Mesendoderm (in vitro differentiated cells): ENCODE measurements around the gene SHISA5.
"Not testable (repeated sequence)": the region's sequence is repeated elsewhere in the genome, so short reads cannot be mapped to it uniquely, and the experiment has no call there.

Experiments
- DNase-seq: peaks from one replicate; pipeline ENCODE4 v3.0.0; 2013
- H2AK5ac ChIP-seq: 2 replicates; pipeline ENCODE4 v1.6.1; 2013; ENCODE audit warnings: low read length, inconsistent platforms
- H2BK120ac ChIP-seq: 2 replicates; pipeline ENCODE4 v1.6.1; 2013; ENCODE audit warnings: low read depth, mild to moderate bottlenecking, low read length, moderate library complexity, mixed read lengths
- H2BK15ac ChIP-seq: replicated peaks from 2 replicates; pipeline ENCODE4 v1.6.1; 2013; ENCODE audit warnings: low read depth, mild to moderate bottlenecking, moderate library complexity
- H2BK5ac ChIP-seq: 2 replicates; pipeline ENCODE4 v1.6.1; 2013; ENCODE audit warnings: low read length, inconsistent platforms
- H3K18ac ChIP-seq: 2 replicates; pipeline ENCODE4 v1.6.1; 2013; ENCODE audit warnings: mild to moderate bottlenecking, low read length, mixed read lengths
- H3K23ac ChIP-seq: one replicate; pipeline ENCODE4 v1.6.1; 2013; ENCODE audit warnings: low read length
- H3K27ac ChIP-seq: 2 replicates; pipeline ENCODE4 v1.5.1; 2013; ENCODE audit warnings: low read depth, mild to moderate bottlenecking, inconsistent platforms, low read length, moderate library complexity
- H3K27me3 ChIP-seq: 2 replicates; pipeline ENCODE4 v1.6.1; 2013; ENCODE audit warnings: low read length, control low read depth, mild to moderate bottlenecking, inconsistent platforms; ENCODE audit not compliant: insufficient read depth, poor library complexity
- H3K36me3 ChIP-seq: 2 replicates; pipeline ENCODE4 v1.6.1; 2013; ENCODE audit warnings: low read length, inconsistent platforms; ENCODE audit not compliant: control insufficient read depth, insufficient read depth
- H3K4ac ChIP-seq: one replicate; pipeline ENCODE4 v1.6.1; 2013; ENCODE audit warnings: low read depth, mild to moderate bottlenecking, low read length, moderate library complexity
- H3K4me1 ChIP-seq: 2 replicates; pipeline ENCODE4 v1.6.1; 2013; ENCODE audit warnings: low read depth, low read length, inconsistent platforms; ENCODE audit not compliant: control insufficient read depth
- H3K4me2 ChIP-seq: 2 replicates; pipeline ENCODE4 v1.6.1; 2013; ENCODE audit warnings: low read length
- H3K4me3 ChIP-seq: 2 replicates; pipeline ENCODE4 v1.5.1; 2013; ENCODE audit warnings: mild to moderate bottlenecking, low read length
- H3K56ac ChIP-seq: one replicate; pipeline ENCODE4 v1.6.1; 2013; ENCODE audit warnings: low read length
- H3K79me1 ChIP-seq: 2 replicates; pipeline ENCODE4 v1.6.1; 2013; ENCODE audit warnings: low read length, inconsistent platforms
- H3K79me2 ChIP-seq: 2 replicates; pipeline ENCODE4 v1.6.1; 2013; ENCODE audit warnings: mild to moderate bottlenecking, low read length; ENCODE audit not compliant: control insufficient read depth, insufficient read depth
- H3K9ac ChIP-seq: 2 replicates; pipeline ENCODE4 v1.6.1; 2013; ENCODE audit warnings: low read length, inconsistent platforms
- H4K5ac ChIP-seq: one replicate; pipeline ENCODE4 v1.6.1; 2013; ENCODE audit warnings: low read length
- H4K8ac ChIP-seq: one replicate; pipeline ENCODE4 v1.6.1; 2013; ENCODE audit warnings: low read depth, mild to moderate bottlenecking, control low read depth, low read length, moderate library complexity
- WGBS: extraction: QIAGEN DNeasy Blood & Tissue Kit; methylation state at CpG from one replicate; pipeline ENCODE4 v1.1.7; 2013; ENCODE audit warnings: low lambda C conversion rate, missing lambda C conversion rate; ENCODE audit not compliant: insufficient coverage; ENCODE audit errors: extremely low coverage; 5-methylcytosine and 5-hydroxymethylcytosine counted together

SHISA5 gene

DNA sequence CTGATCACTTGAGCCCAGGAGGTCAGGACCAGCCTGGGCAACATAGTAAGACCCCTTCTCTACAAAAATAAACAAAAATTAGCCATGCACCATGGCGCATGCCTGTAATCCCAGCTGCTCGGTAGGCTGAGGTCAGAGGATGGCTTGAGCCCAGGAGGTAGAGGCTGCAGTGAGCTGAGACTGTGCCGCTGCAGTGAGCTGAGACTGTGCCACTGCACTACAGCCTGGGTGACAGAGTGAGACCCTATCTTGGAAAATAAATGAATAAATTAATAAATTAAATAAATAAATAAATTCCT lies 10.8 kb downstream of the SHISA5 start:
- Histone ChIP-seq H3K79me1 (no peaks in the 10 kb centered on the region), H4K8ac (no peak overlapping the region), H3K4ac (no peak overlapping the region), H3K9ac (no peak overlapping the region), H3K4me2 (no peak overlapping the region), H3K4me1 (no peaks in the 10 kb centered on the region), H2BK5ac (no peak overlapping the region), H2AK5ac (no peak overlapping the region), H3K27me3 (no peaks in the 10 kb centered on the region), H3K18ac (no peak overlapping the region), H3K27ac (no peak overlapping the region), H3K79me2 (no peaks in the 10 kb centered on the region), H3K36me3 (peaks cover 2% of the 10 kb centered on the region), H2BK15ac (no peak overlapping the region), H4K5ac (no peak overlapping the region), H3K56ac (no peak overlapping the region), H2BK120ac (no peak overlapping the region), H3K4me3 (no peak overlapping the region), H3K23ac (no peak overlapping the region)
- DNase-seq: no peak
- no CpG with 5 or more reads among the region's 3 CpGs for WGBS

DNA sequence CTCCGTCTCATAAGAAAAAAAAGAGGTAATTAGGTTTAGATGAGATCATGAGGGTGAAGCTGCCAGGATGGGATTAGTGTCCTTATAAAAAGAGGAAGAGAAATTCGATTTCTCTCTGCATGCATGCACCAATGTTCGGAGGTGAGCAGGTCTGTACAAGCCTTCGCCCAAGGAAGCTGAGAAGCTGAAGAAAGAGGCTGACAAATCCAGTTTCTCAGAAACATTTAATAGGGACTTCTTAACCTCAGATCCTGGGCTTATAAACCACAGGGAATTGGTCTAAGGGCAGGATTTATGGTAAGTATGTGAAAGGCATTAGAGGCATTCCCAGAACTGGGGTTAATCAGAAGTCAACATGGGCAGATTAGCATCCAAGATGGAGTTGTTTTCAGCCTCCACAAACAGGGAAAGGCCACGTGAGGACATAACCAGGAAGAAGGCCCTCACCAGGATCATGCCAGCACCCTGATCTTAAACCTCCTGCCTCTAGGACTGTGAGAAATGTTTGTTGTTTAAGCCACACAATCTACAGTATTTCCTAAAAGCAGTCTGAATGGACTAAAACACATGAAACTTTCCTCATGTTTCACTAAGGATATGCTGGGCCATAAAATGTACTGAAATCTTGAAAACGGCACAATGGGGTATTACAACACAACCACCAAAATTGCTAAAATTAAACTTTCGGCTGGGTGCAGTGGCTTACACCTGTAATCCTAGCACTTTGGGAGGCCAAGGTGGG lies 11.3 kb downstream of the SHISA5 start:
- Histone ChIP-seq H3K4me2 (no peak overlapping the region), H3K27ac (no peak overlapping the region), H4K5ac (no peak overlapping the region), H3K23ac (peak overlapping the region; percentile 45), H4K8ac (no peak overlapping the region), H3K18ac (no peak overlapping the region), H3K79me1 (no peaks in the 10 kb centered on the region), H2BK15ac (no peak overlapping the region), H2BK5ac (no peak overlapping the region), H3K79me2 (no peaks in the 10 kb centered on the region), H3K4ac (no peak overlapping the region), H2AK5ac (no peak overlapping the region), H3K36me3 (peaks cover 2% of the 10 kb centered on the region), H3K4me3 (no peak overlapping the region), H3K9ac (no peak overlapping the region), H3K27me3 (no peaks in the 10 kb centered on the region), H2BK120ac (no peak overlapping the region), H3K4me1 (no peaks in the 10 kb centered on the region), H3K56ac (no peak overlapping the region)
- WGBS: no CpG with 5 or more reads among the region's 7 CpGs
- no peak for DNase-seq

DNA sequence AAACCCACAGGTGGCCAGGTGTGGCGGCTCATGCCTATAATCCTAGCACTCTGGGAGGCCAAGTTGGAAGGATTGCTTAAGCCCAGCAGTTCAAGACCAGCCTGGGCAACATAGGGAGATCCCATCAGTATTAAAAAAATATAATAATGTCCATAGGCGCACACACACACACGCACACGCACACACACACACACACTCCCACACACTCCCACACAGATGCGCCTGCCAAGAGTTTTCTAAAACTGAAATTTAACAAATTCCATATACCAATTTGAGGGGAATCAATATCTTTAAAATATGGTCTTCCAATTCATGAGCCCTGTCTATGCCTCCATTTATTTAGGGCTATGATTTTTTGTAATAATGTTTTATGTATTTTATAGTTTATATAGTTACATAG lies 17.0 kb downstream of the SHISA5 start:
- WGBS: no CpG with 5 or more reads among the region's 5 CpGs
- Histone ChIP-seq H3K4me3 (no peak overlapping the region), H3K4ac (no peak overlapping the region), H2BK120ac (no peak overlapping the region), H3K18ac (no peak overlapping the region), H3K79me1 (no peaks in the 10 kb centered on the region), H3K56ac (no peak overlapping the region), H3K36me3 (no peaks in the 10 kb centered on the region), H2AK5ac (no peak overlapping the region), H3K9ac (no peak overlapping the region), H3K79me2 (no peaks in the 10 kb centered on the region), H4K8ac (no peak overlapping the region), H2BK5ac (no peak overlapping the region), H4K5ac (no peak overlapping the region), H3K27me3 (no peaks in the 10 kb centered on the region), H3K4me1 (no peaks in the 10 kb centered on the region), H3K27ac (no peak overlapping the region), H2BK15ac (no peak overlapping the region), H3K4me2 (no peak overlapping the region), H3K23ac (no peak overlapping the region)
- DNase-seq: no peak

DNA sequence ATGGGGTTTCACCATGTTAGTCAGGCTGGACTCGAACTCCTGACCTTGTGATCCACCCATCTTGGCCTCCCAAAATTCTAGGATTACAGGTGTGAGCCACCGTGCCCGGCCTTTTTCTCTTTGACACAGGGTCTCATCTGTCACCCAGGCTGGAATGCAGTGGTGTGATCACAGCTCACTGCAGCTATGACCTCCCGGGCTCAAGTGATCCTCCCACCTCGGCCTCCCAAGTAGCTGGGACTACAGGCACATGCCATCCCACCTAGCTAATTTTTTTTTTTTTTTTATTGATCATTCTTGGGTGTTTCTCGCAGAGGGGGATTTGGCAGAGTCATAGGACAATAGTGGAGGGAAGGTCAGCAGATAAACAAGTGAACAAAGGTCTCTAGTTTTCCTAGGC lies 21.2 kb downstream of the SHISA5 start:
- WGBS: no CpG with 5 or more reads among the region's 6 CpGs

DNA sequence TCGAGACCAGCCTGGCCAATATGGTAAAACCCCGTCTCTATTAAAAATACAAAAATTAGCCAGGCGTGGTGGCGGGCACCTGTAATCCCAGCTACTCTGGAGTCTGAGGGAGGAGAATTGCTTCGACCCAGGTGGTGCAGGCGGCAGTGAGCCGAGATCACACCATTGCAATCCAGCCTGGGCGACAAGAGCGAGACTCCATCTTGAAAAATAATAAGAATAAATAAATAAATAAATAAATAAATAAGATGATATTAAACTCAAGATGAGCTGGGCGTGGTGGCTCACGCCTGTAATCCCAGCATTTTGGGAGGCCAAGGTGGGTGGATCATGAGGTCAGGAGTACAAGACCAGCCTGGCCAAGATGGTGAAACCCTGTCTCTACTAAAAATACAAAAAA lies 23.1 kb downstream of the SHISA5 start:
- H2BK120ac ChIP-seq, H3K4ac ChIP-seq, H2BK5ac ChIP-seq, H3K4me1 ChIP-seq, H2AK5ac ChIP-seq, H3K56ac ChIP-seq, H3K27ac ChIP-seq, DNase-seq, H3K27me3 ChIP-seq, H3K79me1 ChIP-seq, H2BK15ac ChIP-seq, H3K18ac ChIP-seq, H3K36me3 ChIP-seq, H4K5ac ChIP-seq, H3K9ac ChIP-seq, H3K4me2 ChIP-seq, H3K4me3 ChIP-seq, H3K79me2 ChIP-seq, H3K23ac ChIP-seq, H4K8ac ChIP-seq: not testable (repeated sequence)
- no CpG with 5 or more reads among the region's 11 CpGs for WGBS

More for the DNA sequence above, 21.2 kb downstream of the SHISA5 start:
- not testable (repeated sequence) for H2BK120ac ChIP-seq, H3K4ac ChIP-seq, DNase-seq, H3K79me1 ChIP-seq, H3K23ac ChIP-seq, H4K5ac ChIP-seq, H3K9ac ChIP-seq, H4K8ac ChIP-seq, H2BK5ac ChIP-seq, H3K18ac ChIP-seq, H3K4me3 ChIP-seq, H3K4me1 ChIP-seq, H3K79me2 ChIP-seq, H3K56ac ChIP-seq, H3K36me3 ChIP-seq, H3K27me3 ChIP-seq, H2AK5ac ChIP-seq, H3K27ac ChIP-seq, H2BK15ac ChIP-seq, H3K4me2 ChIP-seq
